ENCODE measurements around the gene PID1. TPM values are rescaled to one million over a fixed set of nuclear protein-coding genes. Genes with fewer than 3 reads are reported as not detected.

PID1 gene
- total RNA-seq, 3 donors from 2014 or later, result 0.10 to 0.19 TPM; not detected in 1

- no peaks in the 10 kb centered on the region for H3K9me3 Mint-ChIP-seq
- no peak overlapping the region for H3K4me3 Mint-ChIP-seq
- H3K36me3 Mint-ChIP-seq (ENCODE audit: insufficient read depth), result no peaks in the 10 kb centered on the region
- no peaks in the 10 kb centered on the region for H3K4me1 Mint-ChIP-seq (ENCODE audit: low read depth)
- no peak for ATAC-seq
- no peak for DNase-seq
- H3K27me3 Mint-ChIP-seq (ENCODE audit: low read depth), result no peaks in the 10 kb centered on the region
Measured at GRCh38 chr2:229027353-229028105, 243.6 kb downstream of the PID1 start.

DNA sequence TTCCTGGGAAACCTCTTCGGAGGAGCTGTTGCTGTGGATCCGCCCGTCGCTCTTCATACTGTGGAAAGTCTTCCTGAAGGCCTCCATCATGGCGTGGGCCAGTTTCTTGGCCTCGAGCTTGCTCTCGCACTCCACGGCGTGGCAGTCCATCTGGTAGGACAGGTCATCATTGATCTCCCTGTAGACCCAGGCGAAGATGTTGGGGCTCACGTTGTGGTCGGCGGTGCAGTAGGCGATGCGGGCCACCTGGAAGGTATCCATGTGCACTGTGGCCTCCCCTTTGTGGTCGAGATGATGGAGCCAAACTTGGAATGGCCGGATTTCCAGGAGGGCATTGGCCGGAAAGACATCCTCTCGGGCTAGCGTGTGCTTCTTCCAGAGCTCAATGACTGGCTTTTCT, 245.4 kb downstream of the PID1 start:
- no peak for DNase-seq
- peaks cover under 1% of the 10 kb centered on the region for H3K9me3 Mint-ChIP-seq
- no peaks in the 10 kb centered on the region for H3K36me3 Mint-ChIP-seq (ENCODE audit: insufficient read depth)
- no peaks in the 10 kb centered on the region for H3K4me1 Mint-ChIP-seq (ENCODE audit: low read depth)
- no peaks in the 10 kb centered on the region for H3K27me3 Mint-ChIP-seq (ENCODE audit: low read depth)
- no peak overlapping the region for H3K4me3 Mint-ChIP-seq
- no peak for ATAC-seq

- ATAC-seq (no peak), DNase-seq (no peak)
- Mint-ChIP-seq H3K9me3 (peaks cover 12% of the 10 kb centered on the region), H3K4me1 (ENCODE audit: low read depth) (no peaks in the 10 kb centered on the region), H3K36me3 (ENCODE audit: insufficient read depth) (no peaks in the 10 kb centered on the region), H3K4me3 (no peak overlapping the region), H3K27me3 (ENCODE audit: low read depth) (no peaks in the 10 kb centered on the region)
Measured at GRCh38 chr2:229022652-229023051, 248.4 kb downstream of the PID1 start.

DNA sequence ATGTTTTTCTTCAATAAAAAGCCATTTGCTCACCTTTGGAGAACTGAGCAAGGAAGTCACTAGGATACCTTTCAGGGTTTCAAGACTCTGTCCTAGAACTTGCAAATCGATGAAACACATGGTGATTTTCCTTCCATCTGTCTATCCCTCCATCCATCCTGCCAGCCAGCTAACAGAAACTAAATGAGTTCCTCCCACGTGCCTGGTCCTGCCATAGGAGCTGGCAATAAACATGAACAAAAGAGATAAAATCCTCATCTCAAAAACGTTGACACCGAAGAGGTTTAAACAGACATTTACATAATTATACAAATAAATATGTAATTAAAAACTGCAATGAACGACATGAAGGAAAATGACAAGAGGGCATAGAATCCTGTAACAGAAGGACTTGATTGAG, 249.0 kb downstream of the PID1 start:
- no peaks in the 10 kb centered on the region for H3K27me3 Mint-ChIP-seq (ENCODE audit: low read depth)
- no peak for DNase-seq
- no peak for ATAC-seq
- peaks cover 16% of the 10 kb centered on the region for H3K9me3 Mint-ChIP-seq
- H3K4me3 Mint-ChIP-seq, result no peak overlapping the region
- H3K4me1 Mint-ChIP-seq (ENCODE audit: low read depth), result no peaks in the 10 kb centered on the region
- H3K36me3 Mint-ChIP-seq (ENCODE audit: insufficient read depth), result no peaks in the 10 kb centered on the region

GRCh38 chr2:229009816-229010215, 261.3 kb downstream of the PID1 start:
- no peak for DNase-seq
- Mint-ChIP-seq H3K27me3 (ENCODE audit: low read depth) (no peaks in the 10 kb centered on the region), H3K9me3 (no peaks in the 10 kb centered on the region), H3K4me3 (no peak overlapping the region), H3K4me1 (ENCODE audit: low read depth) (no peaks in the 10 kb centered on the region), H3K36me3 (ENCODE audit: insufficient read depth) (no peaks in the 10 kb centered on the region)
- ATAC-seq, result no peak

DNA sequence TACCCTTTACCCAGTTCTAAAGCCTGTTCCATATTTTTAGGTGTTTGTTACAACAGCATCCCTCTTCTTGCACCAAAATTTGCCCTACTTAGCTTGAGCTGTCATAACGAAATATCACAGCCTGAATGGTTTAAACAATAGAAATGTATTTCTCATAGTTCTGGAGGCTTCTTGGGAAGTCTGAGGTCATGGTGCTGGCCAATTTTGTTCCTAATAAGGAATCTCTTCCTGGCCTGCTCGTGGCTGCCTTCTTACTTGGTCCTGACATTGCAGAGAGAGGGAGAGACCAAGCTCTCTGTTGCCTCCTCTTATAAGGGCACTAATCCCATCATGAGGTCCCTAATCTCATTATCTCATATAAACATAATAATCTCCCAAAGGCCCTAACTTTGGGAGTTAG, 267.8 kb downstream of the PID1 start:
- no peaks in the 10 kb centered on the region for H3K27me3 Mint-ChIP-seq (ENCODE audit: low read depth)
- peaks cover 16% of the 10 kb centered on the region for H3K9me3 Mint-ChIP-seq
- DNase-seq (no peak), ATAC-seq (no peak)
- no peaks in the 10 kb centered on the region for H3K4me1 Mint-ChIP-seq (ENCODE audit: low read depth)
- no peak overlapping the region for H3K4me3 Mint-ChIP-seq
- H3K36me3 Mint-ChIP-seq (ENCODE audit: insufficient read depth), result no peaks in the 10 kb centered on the region

DNA sequence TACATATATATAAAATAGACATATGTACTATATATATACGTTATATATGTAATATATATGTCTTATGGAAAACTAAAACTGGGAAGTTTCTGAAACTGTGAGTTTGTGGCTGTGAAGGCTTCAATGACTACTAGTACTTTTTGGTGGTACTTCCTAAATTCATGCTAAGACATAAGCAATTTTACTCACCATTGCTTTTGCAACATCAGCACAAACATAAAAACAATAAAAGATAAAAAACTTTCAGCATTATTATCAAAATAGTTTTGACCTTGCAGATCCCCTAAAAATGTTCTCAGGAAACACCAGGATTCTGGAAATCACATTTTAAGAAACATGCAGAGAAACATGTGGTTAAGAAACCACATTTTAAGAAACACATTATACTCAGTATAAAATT, 269.9 kb downstream of the PID1 start:
- H3K4me3 Mint-ChIP-seq, result no peak overlapping the region
- no peak for DNase-seq
- no peaks in the 10 kb centered on the region for H3K4me1 Mint-ChIP-seq (ENCODE audit: low read depth)
- H3K9me3 Mint-ChIP-seq, result peaks cover 17% of the 10 kb centered on the region
- H3K36me3 Mint-ChIP-seq (ENCODE audit: insufficient read depth), result no peaks in the 10 kb centered on the region
- no peaks in the 10 kb centered on the region for H3K27me3 Mint-ChIP-seq (ENCODE audit: low read depth)
- no peak for ATAC-seq

GRCh38 chr2:228999326-228999725, 271.8 kb downstream of the PID1 start:
- Mint-ChIP-seq H3K4me1 (ENCODE audit: low read depth) (no peaks in the 10 kb centered on the region), H3K27me3 (ENCODE audit: low read depth) (no peaks in the 10 kb centered on the region), H3K9me3 (peaks cover 17% of the 10 kb centered on the region), H3K36me3 (ENCODE audit: insufficient read depth) (no peaks in the 10 kb centered on the region), H3K4me3 (no peak overlapping the region)
- no peak for DNase-seq
- no peak for ATAC-seq

DNA sequence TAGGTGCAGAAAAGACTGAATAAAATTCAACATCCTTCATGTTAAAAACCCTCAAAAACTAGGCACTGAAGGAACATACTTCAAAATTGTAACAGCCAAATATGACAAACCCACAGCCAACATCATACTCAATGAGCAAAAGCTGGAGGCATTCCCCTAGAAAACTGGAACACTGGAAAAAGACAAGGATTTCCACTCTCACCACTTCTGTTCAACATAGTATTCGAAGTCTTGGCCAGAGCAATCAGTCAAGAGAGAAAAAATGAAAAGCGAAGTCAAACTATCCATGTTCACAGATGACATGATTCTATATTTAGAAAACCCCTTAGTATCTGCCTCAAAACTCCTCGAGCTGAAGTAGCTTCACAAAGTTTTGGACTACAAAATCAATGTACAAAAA, 282.3 kb downstream of the PID1 start:
- ATAC-seq, result no peak
- H3K27me3 Mint-ChIP-seq (ENCODE audit: low read depth), result no peaks in the 10 kb centered on the region
- H3K9me3 Mint-ChIP-seq, result peaks cover 4% of the 10 kb centered on the region
- H3K36me3 Mint-ChIP-seq (ENCODE audit: insufficient read depth), result no peaks in the 10 kb centered on the region
- no peak for DNase-seq
- no peak overlapping the region for H3K4me3 Mint-ChIP-seq
- H3K4me1 Mint-ChIP-seq (ENCODE audit: low read depth), result no peaks in the 10 kb centered on the region

- Mint-ChIP-seq H3K36me3 (ENCODE audit: insufficient read depth) (no peaks in the 10 kb centered on the region), H3K27me3 (ENCODE audit: low read depth) (no peaks in the 10 kb centered on the region), H3K9me3 (no peaks in the 10 kb centered on the region), H3K4me1 (ENCODE audit: low read depth) (no peaks in the 10 kb centered on the region), H3K4me3 (no peak overlapping the region)
- DNase-seq, result no peak
- no peak for ATAC-seq
Measured at GRCh38 chr2:228987441-228988155, 283.5 kb downstream of the PID1 start.

GRCh38 chr2:228986961-228987360, 284.1 kb downstream of the PID1 start:
- Mint-ChIP-seq H3K36me3 (ENCODE audit: insufficient read depth) (no peaks in the 10 kb centered on the region), H3K27me3 (ENCODE audit: low read depth) (no peaks in the 10 kb centered on the region), H3K4me1 (ENCODE audit: low read depth) (no peaks in the 10 kb centered on the region), H3K4me3 (no peak overlapping the region), H3K9me3 (peaks cover 2% of the 10 kb centered on the region)
- no peak for ATAC-seq
- DNase-seq, result no peak

GRCh38 chr2:228983700-228984099, 287.4 kb downstream of the PID1 start:
- Mint-ChIP-seq H3K4me1 (ENCODE audit: low read depth) (no peaks in the 10 kb centered on the region), H3K27me3 (ENCODE audit: low read depth) (no peaks in the 10 kb centered on the region)
- no peak for ATAC-seq

DNA sequence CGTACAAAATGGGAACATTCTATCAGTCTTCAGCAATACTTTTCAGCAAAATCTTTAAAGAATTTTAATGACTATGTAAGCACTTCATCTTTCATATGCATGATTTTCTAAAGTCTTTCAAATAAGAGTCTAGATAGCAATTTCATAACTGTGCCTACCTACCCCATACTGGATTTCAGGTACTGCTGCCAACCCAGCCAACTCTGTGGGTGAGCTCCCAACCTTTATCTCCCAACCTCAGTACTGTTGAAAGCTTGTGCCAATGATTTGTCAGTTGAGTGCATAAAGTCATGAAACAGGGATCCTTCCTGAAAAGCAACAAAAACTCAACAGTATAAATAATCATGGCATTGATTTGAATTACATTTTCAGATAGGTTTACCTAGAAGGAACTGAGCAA, 296.9 kb downstream of the PID1 start:
- H3K9me3 Mint-ChIP-seq, result peaks cover 8% of the 10 kb centered on the region
- H3K4me3 Mint-ChIP-seq, result no peak overlapping the region
- no peaks in the 10 kb centered on the region for H3K27me3 Mint-ChIP-seq (ENCODE audit: low read depth)
- DNase-seq (no peak), ATAC-seq (no peak)
- no peaks in the 10 kb centered on the region for H3K4me1 Mint-ChIP-seq (ENCODE audit: low read depth)
- no peaks in the 10 kb centered on the region for H3K36me3 Mint-ChIP-seq (ENCODE audit: insufficient read depth)

More at GRCh38 chr2:228983700-228984099, 287.4 kb downstream of the PID1 start:
- Mint-ChIP-seq H3K4me3 (no peak overlapping the region), H3K36me3 (ENCODE audit: insufficient read depth) (no peaks in the 10 kb centered on the region), H3K9me3 (peaks cover 14% of the 10 kb centered on the region)
- no peak for DNase-seq
